HG03064 (cell line): Measurements from ENCODE around the gene RETSAT.
"Not testable (repeated sequence)": the region's sequence is repeated elsewhere in the genome, so short reads cannot be mapped to it uniquely, and the experiment has no call there.

Experiments
- ATAC-seq: cut with Tn5 transposase; IDR thresholded peaks from one replicate; pipeline ENCODE4 v1.9.1; 2021; ENCODE audit warnings: low read depth; ENCODE audit not compliant: unreplicated experiment

Gene RETSAT

DNA sequence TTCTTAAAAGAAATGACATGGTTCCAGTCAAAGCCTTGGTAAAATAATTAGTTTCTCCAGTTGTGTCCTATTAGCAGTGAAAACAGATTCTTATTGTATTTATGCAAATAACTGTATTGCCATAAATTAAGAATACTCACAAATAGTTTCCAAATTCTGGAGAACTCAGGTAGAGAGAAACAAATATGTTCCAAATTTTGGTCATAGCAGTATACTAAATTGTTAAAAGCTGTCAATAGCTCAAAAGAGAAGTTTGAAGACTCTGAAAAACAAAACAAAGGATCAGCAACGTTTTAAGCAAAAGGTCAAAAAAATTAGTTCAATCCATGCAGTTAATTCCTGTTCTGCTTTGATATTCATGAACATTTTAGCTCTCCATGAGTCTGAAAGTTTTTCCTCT is 25.7 kb upstream of the RETSAT start:
- no peak for ATAC-seq

DNA sequence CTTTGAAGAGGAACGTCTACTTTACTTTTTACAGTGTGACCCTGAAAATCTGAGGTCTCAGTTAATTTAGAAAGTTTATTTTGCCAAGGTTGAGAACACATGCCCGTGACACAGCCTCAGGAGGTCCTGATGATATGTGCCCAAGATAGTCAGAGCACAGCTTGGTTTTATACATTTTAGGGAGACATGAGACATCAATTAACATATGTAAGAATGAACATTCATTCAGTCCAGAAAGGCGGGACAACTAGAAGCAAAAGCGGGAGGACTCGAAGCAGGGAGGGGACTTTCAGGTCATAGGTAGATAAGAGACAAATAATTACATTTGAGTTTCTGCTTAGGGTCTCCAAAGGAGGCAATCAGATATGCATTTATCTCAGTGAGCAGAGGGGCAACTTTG is 23.9 kb upstream of the RETSAT start:
- no peak for ATAC-seq

DNA sequence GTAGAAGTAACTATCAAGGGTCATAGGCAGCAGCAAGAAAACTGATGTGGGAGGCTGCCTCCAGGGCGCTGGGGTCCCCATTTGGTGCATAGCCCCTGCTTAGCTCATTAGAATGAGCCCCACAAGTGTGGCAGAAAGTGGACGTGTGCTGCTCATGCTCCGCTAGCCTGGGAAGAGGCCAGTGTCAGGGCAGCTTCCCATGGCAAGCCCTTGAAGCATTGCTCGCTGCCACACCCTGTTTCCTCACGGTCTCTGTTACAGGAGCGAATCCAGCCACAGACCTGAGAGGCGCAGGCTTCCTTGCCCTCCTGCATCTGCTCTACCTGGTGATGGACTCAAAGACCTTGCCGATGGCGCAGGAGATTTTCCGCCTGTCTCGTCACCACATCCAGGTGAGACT is 22.8 kb upstream of the RETSAT start:
- no peak for ATAC-seq

DNA sequence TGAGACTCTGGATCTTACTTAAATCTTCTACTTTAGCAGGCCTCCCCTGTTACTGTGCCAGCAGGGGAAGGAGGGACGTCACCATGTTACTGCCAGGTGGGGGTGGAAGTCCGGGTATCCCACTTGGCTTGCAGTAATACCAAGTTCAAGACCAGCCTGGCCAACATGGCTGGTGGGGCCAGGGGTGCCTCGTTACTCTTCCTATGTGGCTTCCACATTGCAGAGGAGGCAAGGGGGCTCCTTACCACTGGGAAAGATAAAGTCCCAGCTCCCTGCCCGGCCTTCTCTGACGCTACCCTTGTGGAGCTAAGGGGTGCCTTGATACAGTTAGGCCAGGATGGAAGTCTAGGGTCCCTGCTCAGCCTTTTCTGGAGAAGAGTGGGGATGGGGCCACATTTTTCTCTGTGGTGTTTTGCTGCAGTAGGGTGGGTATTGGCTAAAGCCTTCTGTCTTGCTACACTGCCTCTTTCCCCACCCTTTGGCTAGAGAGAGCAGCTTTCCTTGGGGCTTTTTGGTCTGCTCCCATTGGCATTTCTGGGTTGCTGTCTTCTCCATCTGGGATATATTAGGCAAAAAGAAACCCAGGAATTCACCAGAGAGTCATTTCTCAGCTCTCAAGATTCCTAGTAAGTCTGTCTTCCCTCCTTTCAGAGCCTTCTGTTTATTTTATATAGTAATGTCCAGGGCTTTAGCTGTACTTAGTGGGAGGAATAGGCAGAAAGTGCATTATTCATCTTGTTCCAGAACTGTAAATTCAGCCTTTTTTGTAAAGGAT is 22.1 kb upstream of the RETSAT start:
- no peak for ATAC-seq

- no peak for ATAC-seq
Measured at GRCh38 chr2:85371045-85371444, 16.7 kb upstream of the RETSAT start.

DNA sequence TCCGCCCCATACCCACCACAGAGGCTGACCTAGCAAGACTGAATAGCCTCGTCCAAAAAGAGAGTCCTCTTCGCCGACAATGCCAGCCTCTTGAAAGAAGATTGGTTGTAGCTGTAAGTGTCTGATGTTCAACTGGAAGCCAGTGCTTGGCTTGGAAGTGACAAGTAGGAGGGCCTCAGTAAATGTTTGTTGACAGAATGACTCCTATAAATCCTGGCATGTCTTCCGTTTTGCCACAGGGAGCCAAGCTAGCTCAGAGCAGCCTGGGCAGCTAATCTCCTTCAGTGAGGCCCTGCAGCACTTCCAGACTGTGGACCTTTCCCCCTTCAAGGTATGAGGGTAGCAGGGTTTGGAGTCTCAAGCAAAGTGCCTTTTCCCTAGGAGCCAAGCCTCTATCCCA is 15.2 kb upstream of the RETSAT start:
- ATAC-seq = no peak

GRCh38 chr2:85368921-85369320 is 14.6 kb upstream of the RETSAT start:
- no peak for ATAC-seq

DNA sequence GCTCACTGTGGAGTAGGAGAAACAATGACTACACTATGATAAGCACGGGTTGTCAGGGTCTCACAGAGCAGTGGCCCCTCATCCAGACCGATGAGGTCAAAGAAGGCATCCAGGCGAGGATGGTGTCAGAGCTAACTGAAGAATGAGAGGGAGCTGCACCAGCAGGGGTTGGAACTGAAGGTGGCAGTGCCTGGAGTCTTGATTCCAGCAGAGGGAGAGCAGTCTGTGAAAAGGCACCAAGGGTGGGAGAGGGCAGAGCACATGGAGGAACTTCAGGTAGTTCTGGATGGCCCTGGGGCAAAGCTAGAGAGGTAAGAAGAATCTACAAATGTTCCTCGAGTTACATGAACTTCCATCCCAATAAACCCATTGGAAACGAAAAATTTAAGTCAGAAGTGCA is 12.9 kb upstream of the RETSAT start:
- no peak for ATAC-seq

DNA sequence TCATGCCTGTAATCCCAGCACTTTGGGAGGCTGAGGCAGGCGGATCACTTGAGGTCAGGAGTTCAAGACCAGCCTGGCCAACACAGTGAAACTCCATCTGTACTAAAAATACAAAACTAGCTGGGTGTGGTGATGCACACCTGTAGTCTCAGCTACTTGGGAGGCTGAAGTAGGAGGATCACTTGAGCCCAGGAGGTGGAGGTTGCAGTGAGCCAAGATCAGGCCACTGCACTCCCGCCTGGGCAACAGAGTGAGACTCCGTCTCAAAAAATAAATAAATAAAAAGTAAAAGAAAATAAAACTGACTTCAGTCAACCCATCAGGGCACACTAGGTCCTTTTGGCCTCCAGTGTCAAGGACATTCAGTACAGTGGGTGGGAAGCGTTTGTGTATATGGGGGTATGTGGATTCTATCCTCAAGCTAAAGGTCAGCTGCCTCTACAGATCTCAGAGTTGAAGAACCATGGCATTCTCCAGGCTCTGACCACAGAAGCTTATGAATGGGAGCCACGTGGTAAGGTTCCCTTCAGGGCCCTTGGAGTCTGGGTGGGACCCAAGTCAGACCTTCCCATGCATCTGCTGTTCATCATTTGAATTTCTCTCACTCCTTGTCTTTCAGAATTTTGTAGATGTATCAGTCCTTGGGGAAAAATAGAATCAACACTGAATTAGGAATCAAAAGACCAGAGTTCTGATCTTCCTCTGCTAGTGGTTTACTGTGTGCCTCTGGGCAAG is 8.5 kb upstream of the RETSAT start:
- not testable (repeated sequence) for ATAC-seq

DNA sequence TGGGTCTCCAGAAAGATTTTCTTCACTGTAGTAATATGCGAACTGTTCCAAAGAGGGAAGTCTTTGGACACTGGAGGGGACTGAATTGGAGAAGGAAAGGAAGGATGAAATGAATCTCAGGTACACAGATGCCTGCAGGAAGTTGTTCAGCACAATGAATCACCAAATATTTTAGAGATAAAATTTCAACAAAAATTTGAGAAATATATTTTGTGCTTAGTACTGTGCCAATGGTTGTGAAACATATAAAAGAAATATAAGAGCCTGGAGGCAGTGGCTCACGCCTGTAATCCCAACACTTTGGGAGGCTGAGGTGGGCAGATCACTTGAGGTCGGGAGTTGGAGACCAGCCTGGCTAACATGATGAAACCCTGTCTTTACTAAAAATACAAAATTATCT is 3.4 kb upstream of the RETSAT start:
- ATAC-seq = no peak

DNA sequence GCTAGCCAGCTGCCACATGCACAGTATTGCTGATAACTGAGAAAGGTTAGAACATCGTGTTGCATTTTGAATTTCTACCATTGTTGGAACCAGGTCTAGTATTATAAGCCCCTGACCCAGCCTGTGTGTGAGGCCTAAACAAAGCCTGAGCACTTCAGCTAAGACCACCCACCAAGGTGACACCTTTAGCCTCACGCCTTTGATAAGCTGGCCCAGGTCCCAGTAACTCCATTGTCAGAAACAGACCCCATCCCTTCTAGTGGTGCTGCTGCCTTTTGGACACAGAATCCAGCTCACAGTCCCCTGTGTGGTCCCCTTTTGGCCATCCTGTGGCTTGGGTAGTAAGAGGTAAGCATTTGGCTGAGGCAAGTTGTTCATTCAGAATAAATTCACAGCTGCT is 1.9 kb upstream of the RETSAT start:
- no peak for ATAC-seq

DNA sequence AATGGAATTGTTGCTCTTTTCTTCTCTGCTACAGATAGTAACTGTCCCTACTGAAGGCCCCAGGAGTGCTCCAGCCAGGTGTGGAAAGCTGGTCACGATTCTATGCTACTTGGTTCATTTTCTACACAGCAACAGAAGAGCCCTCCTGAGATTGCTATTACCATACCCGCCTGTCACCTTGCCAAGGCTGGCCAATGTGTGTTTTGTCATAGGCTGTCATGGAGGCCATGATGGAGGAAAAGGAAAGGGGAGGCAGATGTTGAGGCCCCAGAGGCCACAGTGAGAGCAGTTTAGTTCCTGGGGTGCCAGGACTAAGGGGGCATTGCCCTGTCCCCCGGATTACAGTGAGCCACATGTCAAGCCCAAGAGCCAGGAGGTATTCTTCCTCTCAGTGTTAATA is 1.2 kb upstream of the RETSAT start:
- no peak for ATAC-seq

DNA sequence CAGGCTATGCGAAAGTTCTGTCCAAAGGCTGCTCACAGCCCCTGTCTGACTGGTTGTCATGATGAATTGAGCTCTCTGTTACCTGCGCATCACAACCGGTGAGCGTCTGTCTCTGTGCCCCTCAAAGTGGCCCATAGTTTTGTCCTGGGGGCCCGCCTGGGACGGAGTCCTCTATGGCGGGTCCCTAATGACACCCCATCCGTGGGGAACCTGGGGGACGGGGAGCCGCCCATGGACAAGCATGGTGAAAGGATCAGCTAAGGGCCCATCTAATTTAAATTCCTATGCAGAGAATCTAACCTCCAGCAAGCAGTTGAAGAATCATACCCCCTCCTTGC is 714 bp upstream of the RETSAT start:
- ATAC-seq = no peak

GRCh38 chr2:85353876-85354285 is 447 bp downstream of the RETSAT start:
- no peak for ATAC-seq

GRCh38 chr2:85347599-85347998 is 6.7 kb downstream of the RETSAT start:
- ATAC-seq = no peak

DNA sequence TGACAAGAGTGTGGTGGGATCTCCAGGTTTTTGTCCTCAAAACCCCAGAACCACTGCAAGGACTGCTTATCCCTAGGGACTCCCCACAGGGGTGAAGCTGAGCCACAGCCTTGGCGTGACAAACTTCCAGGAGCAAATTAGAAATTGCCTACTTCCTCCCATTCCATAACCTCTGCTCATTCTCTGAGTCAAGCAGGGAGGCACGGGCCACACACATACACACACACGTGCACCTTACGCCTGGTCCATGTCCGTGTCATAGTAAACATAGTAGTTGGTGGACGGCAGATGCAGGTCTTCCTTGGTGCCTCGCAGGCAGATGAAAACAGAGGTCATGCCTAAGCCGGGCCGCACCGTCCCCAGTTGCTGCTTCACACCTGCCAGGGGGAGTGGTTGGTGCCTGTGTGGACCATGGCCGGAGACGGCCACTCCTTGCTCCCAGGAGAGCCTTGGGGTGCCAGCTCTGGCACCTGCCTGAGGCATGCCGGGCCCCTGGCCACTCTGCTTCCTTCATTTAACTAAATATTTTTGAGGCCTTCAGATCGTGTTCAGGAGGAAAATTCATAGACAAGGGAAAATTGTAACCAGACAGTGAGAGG is 9.9 kb downstream of the RETSAT start:
- ATAC-seq = no peak

DNA sequence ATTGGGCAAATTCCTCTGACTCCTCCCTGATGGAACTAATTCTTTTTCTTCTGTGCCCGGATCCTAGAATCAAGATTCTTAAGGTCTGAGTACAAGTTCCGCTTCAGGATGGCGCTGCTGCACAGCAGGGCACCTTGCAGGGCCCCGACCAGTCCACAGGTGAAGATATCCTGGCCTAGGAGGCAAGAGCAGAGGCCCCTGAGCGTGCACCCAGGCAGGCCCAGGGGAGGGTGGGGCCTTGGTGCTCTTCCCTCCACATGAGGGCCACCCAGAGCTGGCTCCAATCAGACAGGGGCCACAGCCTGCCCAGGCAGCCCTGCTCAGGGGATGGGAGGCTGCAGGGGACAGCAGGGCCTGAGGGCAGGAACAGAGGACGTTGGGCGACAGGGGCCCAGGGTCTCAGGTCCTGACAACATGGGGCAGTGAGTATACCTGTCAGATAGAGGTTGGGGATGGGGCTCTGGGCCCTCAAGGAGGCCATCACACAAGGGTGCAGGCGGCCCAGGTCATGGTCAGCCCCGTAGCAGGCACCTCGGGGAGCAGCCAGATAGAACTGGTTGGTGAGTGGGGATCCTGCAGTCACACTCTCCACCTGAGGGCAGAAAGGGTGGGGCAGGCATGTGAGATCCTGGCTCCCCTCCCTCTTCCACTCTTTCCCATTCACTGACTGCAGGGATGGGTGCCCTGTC is 11.0 kb downstream of the RETSAT start:
- not testable (repeated sequence) for ATAC-seq

- ATAC-seq = no peak
Measured at GRCh38 chr2:85342156-85342555, 12.2 kb downstream of the RETSAT start.

- ATAC-seq = no peak
Measured at GRCh38 chr2:85341269-85342029, 12.9 kb downstream of the RETSAT start.

- no peak for ATAC-seq
Measured at GRCh38 chr2:85340034-85340892, 14.1 kb downstream of the RETSAT start.
